A673 (cell line): Measurements from ENCODE around the gene MAGEB10. TPM values are rescaled to one million over a fixed set of nuclear protein-coding genes. Genes with fewer than 3 reads are reported as not detected.

Source experiments
- Bru-seq: library from RNA; stranded (reverse); fragments of 400-500 nt; gene quantifications from one replicate; lab custom pipeline; 2021; lab: Mats Ljungman, UMichigan
- BruChase-seq, 2 experiments: library from RNA; stranded (reverse); fragments of 400-500 nt; gene quantifications; one replicate each; lab custom pipeline; 2021; lab: Mats Ljungman, UMichigan
- BruUV-seq: library from RNA; stranded (reverse); fragments of 400-500 nt; replicated peaks from 2 replicates; lab custom pipeline; 2021; lab: Mats Ljungman, UMichigan
- CTCF ChIA-PET: fragments of 300-600 bp; sonication (Branson Sonifier 250); formaldehyde crosslinking; loops from one replicate; lab custom pipeline; 2022; ENCODE audit warnings: antibody characterized with exemption; lab: Charles Lee
- POLR2A ChIA-PET: fragments of 300-600 bp; sonication (Branson Sonifier 250); formaldehyde crosslinking; loops from one replicate; lab custom pipeline; 2022; ENCODE audit warnings: antibody characterized with exemption; ENCODE audit not compliant: low non-redundant PET; lab: Charles Lee
- DNase-seq: peaks from one replicate; pipeline ENCODE4 v3.0.0-alpha.2; 2015; ENCODE audit warnings: low spot score
- H3K27ac ChIP-seq: fragments of 200-600 bp; sonication (generic); 2 replicates; pipeline ENCODE4 v1.5.1; 2016; ENCODE audit warnings: mixed run types, low read depth, mild to moderate bottlenecking, mixed read lengths, antibody characterized with exemption, low read length; ENCODE audit not compliant: poor library complexity, severe bottlenecking
- H3K27me3 ChIP-seq: fragments of 200-600 bp; sonication (generic); replicated peaks from 2 replicates; pipeline ENCODE4 v1.6.1; 2017; ENCODE audit warnings: mixed run types, low read depth, mild to moderate bottlenecking, mixed read lengths, antibody characterized with exemption, low read length; ENCODE audit not compliant: insufficient read depth, poor library complexity
- H3K36me3 ChIP-seq: fragments of 200-600 bp; sonication (generic); 2 replicates; pipeline ENCODE4 v1.6.1; 2016; ENCODE audit warnings: mixed run types, mild to moderate bottlenecking, mixed read lengths, antibody characterized with exemption, low read length; ENCODE audit not compliant: insufficient read depth, poor library complexity, severe bottlenecking
- H3K4me1 ChIP-seq: fragments of 200-600 bp; sonication (generic); 2 replicates; pipeline ENCODE4 v1.6.1; 2017; ENCODE audit warnings: mixed run types, mild to moderate bottlenecking, mixed read lengths, antibody characterized with exemption, low read length; ENCODE audit not compliant: insufficient read depth, poor library complexity, severe bottlenecking
- H3K4me3 ChIP-seq: fragments of 200-600 bp; sonication (generic); 2 replicates; pipeline ENCODE4 v1.5.1; 2016; ENCODE audit warnings: low read depth, mixed run types, mild to moderate bottlenecking, mixed read lengths, low read length; ENCODE audit not compliant: poor library complexity, severe bottlenecking
- H3K9me3 ChIP-seq: fragments of 200-600 bp; sonication (generic); 2 replicates; pipeline ENCODE4 v1.6.1; 2016; ENCODE audit warnings: mixed run types, low read depth, mild to moderate bottlenecking, mixed read lengths, antibody characterized with exemption, low read length; ENCODE audit not compliant: poor library complexity, severe bottlenecking
- CTCF ChIP-seq: fragments of 300-800, 200-600 bp; sonication (generic); conservative IDR thresholded peaks from 2 replicates; pipeline ENCODE4 v1.5.1; 2017; ENCODE audit warnings: low read depth, mild to moderate bottlenecking, antibody characterized with exemption, low read length, moderate library complexity, mixed read lengths
- EZH2 ChIP-seq: fragments of 200-600 bp; sonication (generic); IDR thresholded peaks from 2 replicates; pipeline ENCODE4 v1.6.1; 2017; ENCODE audit warnings: borderline replicate concordance, low read depth, mild to moderate bottlenecking, mixed read lengths, antibody characterized with exemption, low read length; ENCODE audit not compliant: poor library complexity, severe bottlenecking
- intact Hi-C: fragments of 100-400 bp; cut with micrococcal nuclease; formaldehyde crosslinking; loops from one replicate; pipeline ENCODE4 v1.10.0; 2022; ENCODE audit not compliant: unreplicated experiment
- long read RNA-seq: library from polyadenylated mRNA; stranded (forward); transcript quantifications from one replicate; pipeline ENCODE4 v2.0.0, GENCODE V29; 2022
- total RNA-seq: library from RNA; stranded (reverse); gene quantifications from 2 replicates; pipeline ENCODE4 v1.2.3, GENCODE V29; 2021

Gene MAGEB10
- total RNA-seq: not detected in 2 replicates
- not detected for Bru-seq, nascent RNA
- not detected for BruChase-seq, experiment 1, labeled RNA remaining after a 2-hour chase
- not detected for BruChase-seq, experiment 2, labeled RNA remaining after a 6-hour chase
- long read RNA-seq: 0 reads

GRCh38 chrX:27807690-27808089 lies at the start of gene MAGEB10:
Gene MAGEB10, plus strand, starts transcription at chrX:27807990. Its CDS starts 13,317 bp downstream, at chrX:27821307.
- TF ChIP-seq EZH2 (no peak), CTCF (no peak)
- Histone ChIP-seq H3K27me3 (no peaks in the 10 kb centered on the region), H3K9me3 (no peaks in the 10 kb centered on the region), H3K27ac (no peak within 1 kb of the TSS), H3K36me3 (no peaks in the 10 kb centered on the region), H3K4me3 (no peak within 1 kb of the TSS), H3K4me1 (no peaks in the 10 kb centered on the region)
- intact Hi-C loops: no loop called here
- ChIA-PET CTCF (no interaction called here), POLR2A (no interaction called here)
- no peak for DNase-seq
- no TSS peak for BruUV-seq

GRCh38 chrX:27765718-27766117 lies 42.1 kb upstream of the MAGEB10 start:
- CTCF ChIA-PET: no interaction called here
- no TSS peak for BruUV-seq
- no peaks in the 10 kb centered on the region for H3K4me1 ChIP-seq
- peaks cover 4% of the 10 kb centered on the region for H3K9me3 ChIP-seq
- POLR2A ChIA-PET: no interaction called here
- no peak overlapping the region for H3K27ac ChIP-seq
- TF ChIP-seq EZH2: no peak
- no peak for TF ChIP-seq CTCF
- H3K36me3 ChIP-seq: no peaks in the 10 kb centered on the region
- intact Hi-C loops: no loop called here
- no peak for DNase-seq
- H3K4me3 ChIP-seq: no peak overlapping the region
- H3K27me3 ChIP-seq: no peaks in the 10 kb centered on the region

GRCh38 chrX:27767387-27767786 lies 40.4 kb upstream of the MAGEB10 start:
- POLR2A ChIA-PET: no interaction called here
- BruUV-seq: no TSS peak

More at GRCh38 chrX:27767387-27767786, 40.4 kb upstream of the MAGEB10 start:
- Histone ChIP-seq H3K27me3 (no peaks in the 10 kb centered on the region), H3K4me3 (no peak overlapping the region), H3K27ac (no peak overlapping the region), H3K9me3 (peaks cover 4% of the 10 kb centered on the region), H3K4me1 (no peaks in the 10 kb centered on the region), H3K36me3 (no peaks in the 10 kb centered on the region)
- intact Hi-C loops: no loop called here
- DNase-seq: no peak
- CTCF ChIA-PET: no interaction called here
- TF ChIP-seq CTCF (no peak), EZH2 (no peak)
